Measurements from ENCODE around the gene CCDC141. TPM values are rescaled to one million over a fixed set of nuclear protein-coding genes. Genes with fewer than 3 reads are reported as not detected.

CCDC141 gene
- total and polyA plus RNA-seq, 2 donors (not counting 3 experiments of a cell fraction or from before 2014, with no cell fraction given) = not detected

GRCh38 chr2:178962805-178963433 lies 87.0 kb downstream of the CCDC141 start:
- CTCF ChIA-PET = interaction anchor here (1.1 kb wide), 1 partner anchor 18 kb away, joined by 3 read pairs; no protein-coding TSS in a partner anchor

More at GRCh38 chr2:178962805-178963433, 87.0 kb downstream of the CCDC141 start:
- H3K27ac ChIP-seq (ENCODE audit: insufficient read depth, low read depth, low read length) = no peak overlapping the region
- no peaks in the 10 kb centered on the region for H3K9me3 ChIP-seq (replicated peaks; ENCODE audit: control insufficient read depth, insufficient read depth, low read length)
- H3K27me3 ChIP-seq (ENCODE audit: control insufficient read depth in 2 of 2, insufficient read depth in 2 of 2, low read length in 2 of 2) = peaks cover 0 to 3% of the 10 kb centered on the region in 2 experiments
- no peak for FAIRE-seq
- dilution Hi-C loops (cut with MboI; ENCODE audit: extremely low pct_ligation_motif_present, low sequenced_read_pairs) = no loop called here
- POLR2A ChIA-PET = no interaction called here
- no TSS peak for BruUV-seq (replicated peaks)
- no peaks in the 10 kb centered on the region for H3K79me2 ChIP-seq (ENCODE audit: control insufficient read depth, insufficient read depth, low read length)
- H3K36me3 ChIP-seq (ENCODE audit: control insufficient read depth in 2 of 2, extremely low read depth in 1 of 2, insufficient read depth in 2 of 2, low read length in 2 of 2) = no peaks in the 10 kb centered on the region
- H2AFZ ChIP-seq (ENCODE audit: low read depth, low read length) = no peak overlapping the region
- no peak overlapping the region for H3K9ac ChIP-seq (replicated peaks; ENCODE audit: extremely low read depth, insufficient read depth, low read length)
- TF ChIP-seq JUN (IDR thresholded peaks at IDR 0.05; ENCODE audit: borderline replicate concordance, insufficient read depth, insufficient read length, low read depth) (no peak), EZH2 (IDR thresholded peaks at IDR 0.05; ENCODE audit: borderline replicate concordance, low read depth, low read length, severe bottlenecking) (no peak), MAX (IDR thresholded peaks at IDR 0.05; ENCODE audit: insufficient read depth, insufficient read length) (no peak), GATA2 (IDR thresholded peaks at IDR 0.05; ENCODE audit: insufficient read depth, insufficient read length, low read depth, low read length) (no peak), POLR2AphosphoS5 (IDR thresholded peaks at IDR 0.05; ENCODE audit: insufficient read depth, low read depth, low read length) (no peak), POLR2A (IDR thresholded peaks at IDR 0.05; ENCODE audit: low read depth, low read length) (no peak), MYC (IDR thresholded peaks at IDR 0.05; ENCODE audit: low read depth, low read length) (no peak), CTCF (IDR thresholded peaks at IDR 0.05; ENCODE audit: extremely low read depth in 1 of 2, insufficient read depth in 1 of 2, low read depth in 1 of 2, low read length in 2 of 2) (no peak), FOS (IDR thresholded peaks at IDR 0.05; ENCODE audit: borderline replicate concordance, insufficient read depth, low read length) (no peak)
- no peaks in the 10 kb centered on the region for H3K9me1 ChIP-seq (replicated peaks; ENCODE audit: control insufficient read depth, extremely low read depth, insufficient read depth, low read length)
- no peak overlapping the region for H3K4me2 ChIP-seq (ENCODE audit: insufficient read depth, low read length)
- H4K20me1 ChIP-seq (replicated peaks; ENCODE audit: control insufficient read depth, extremely low read depth, insufficient read depth, low read length) = no peaks in the 10 kb centered on the region
- H3K4me1 ChIP-seq (ENCODE audit: control insufficient read depth, extremely low read depth, insufficient read depth, low read length) = no peaks in the 10 kb centered on the region
- H3K4me3 ChIP-seq (replicated peaks in 1 of 3; ENCODE audit: insufficient read depth in 1 of 3, low read depth in 1 of 3, low read length in 3 of 3) = no peak overlapping the region
- DNase-seq (ENCODE audit: low read depth, low spot score) = no peak
- intact Hi-C loops (cut with micrococcal nuclease) = no loop called here

Data from endothelial cell of umbilical vein (primary cell).